ENCODE measurements around the gene GNG7. TPM values are rescaled to one million over a fixed set of nuclear protein-coding genes. Genes with fewer than 3 reads are reported as not detected.

The GNG7 gene
- total RNA-seq, 2 donors from 2014 or later, result 8.7 to 22.9 TPM

DNA sequence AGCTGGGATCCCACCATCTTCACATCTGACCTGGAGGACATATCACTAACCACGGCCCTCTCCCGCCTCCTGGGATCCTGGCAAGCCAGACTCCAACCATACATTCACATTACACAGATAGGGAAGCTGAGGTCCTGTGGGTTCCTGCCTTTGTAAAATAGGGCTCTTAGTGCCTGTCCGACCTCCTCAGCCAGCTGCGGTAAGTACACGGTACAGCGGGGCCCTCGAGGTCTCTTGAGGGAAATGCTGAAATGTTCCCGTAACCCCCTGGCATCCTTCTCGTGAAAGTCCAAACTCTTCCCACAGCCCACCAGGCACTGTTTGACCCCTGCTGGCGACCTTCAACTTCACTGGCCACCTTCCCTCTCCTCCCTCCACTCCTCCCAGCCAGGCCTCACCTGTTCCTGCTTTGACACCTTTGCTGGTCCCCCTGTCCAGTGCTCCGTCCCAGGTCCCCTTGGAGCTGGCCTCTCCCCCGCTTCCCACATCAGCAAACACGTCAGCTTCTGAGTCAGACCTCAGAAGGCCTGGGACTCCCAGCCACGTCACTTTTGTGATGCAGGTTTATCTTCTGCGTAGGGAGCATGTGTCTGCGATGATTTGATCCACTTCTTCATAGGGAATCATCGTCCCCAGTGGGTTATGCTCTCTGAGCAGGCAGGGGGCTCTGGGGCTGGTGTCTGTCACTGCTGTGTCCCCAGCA is 8.8 kb upstream of the GNG7 start:
- Histone ChIP-seq H3K27ac (no peak overlapping the region), H3K27me3 (replicated peaks; ENCODE audit: insufficient read depth) (no peaks in the 10 kb centered on the region), H3K36me3 (no peaks in the 10 kb centered on the region), H3K4me1 (replicated peaks) (no peaks in the 10 kb centered on the region), H3K4me3 (no peak overlapping the region), H3K9me3 (no peaks in the 10 kb centered on the region)
- DNase-seq (ENCODE audit: low spot score), result no peak
- TF ChIP-seq, protein P1, sequence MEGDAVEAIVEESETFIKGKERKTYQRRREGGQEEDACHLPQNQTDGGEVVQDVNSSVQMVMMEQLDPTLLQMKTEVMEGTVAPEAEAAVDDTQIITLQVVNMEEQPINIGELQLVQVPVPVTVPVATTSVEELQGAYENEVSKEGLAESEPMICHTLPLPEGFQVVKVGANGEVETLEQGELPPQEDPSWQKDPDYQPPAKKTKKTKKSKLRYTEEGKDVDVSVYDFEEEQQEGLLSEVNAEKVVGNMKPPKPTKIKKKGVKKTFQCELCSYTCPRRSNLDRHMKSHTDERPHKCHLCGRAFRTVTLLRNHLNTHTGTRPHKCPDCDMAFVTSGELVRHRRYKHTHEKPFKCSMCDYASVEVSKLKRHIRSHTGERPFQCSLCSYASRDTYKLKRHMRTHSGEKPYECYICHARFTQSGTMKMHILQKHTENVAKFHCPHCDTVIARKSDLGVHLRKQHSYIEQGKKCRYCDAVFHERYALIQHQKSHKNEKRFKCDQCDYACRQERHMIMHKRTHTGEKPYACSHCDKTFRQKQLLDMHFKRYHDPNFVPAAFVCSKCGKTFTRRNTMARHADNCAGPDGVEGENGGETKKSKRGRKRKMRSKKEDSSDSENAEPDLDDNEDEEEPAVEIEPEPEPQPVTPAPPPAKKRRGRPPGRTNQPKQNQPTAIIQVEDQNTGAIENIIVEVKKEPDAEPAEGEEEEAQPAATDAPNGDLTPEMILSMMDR (IDR thresholded peaks at IDR 0.05), result no peak
- TF ChIP-seq POLR2AphosphoS5 (IDR thresholded peaks at IDR 0.05) (no peak), POLR2A (IDR thresholded peaks at IDR 0.05) (no peak)
- WGBS, result 62% methylated on average over 16 of the region's 17 CpGs
- intact Hi-C loops (cut with DNase I), result no loop called here

DNA sequence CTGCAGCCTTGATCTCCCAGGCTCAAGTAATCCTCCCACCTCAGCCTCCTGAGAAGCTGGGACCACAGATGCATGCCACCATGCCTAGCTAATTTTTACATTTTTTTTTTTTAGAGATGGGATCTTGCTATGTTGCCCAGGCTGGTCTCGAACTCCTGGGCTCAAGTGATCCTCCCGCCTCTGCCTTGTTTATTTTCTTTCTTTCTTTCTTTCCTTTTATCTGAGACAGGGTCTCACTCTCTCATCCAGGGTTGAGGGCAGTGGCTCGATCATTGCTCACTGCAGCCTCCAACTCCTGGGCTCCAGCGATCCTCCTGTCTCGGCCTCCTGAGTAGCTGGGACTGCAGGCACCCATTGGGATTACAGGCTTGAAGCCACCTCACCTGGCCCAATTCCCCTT is 3.8 kb upstream of the GNG7 start:
- 92% methylated on average over 5 of the region's 5 CpGs for WGBS
- Histone ChIP-seq H3K27me3 (replicated peaks; ENCODE audit: insufficient read depth) (no peaks in the 10 kb centered on the region), H3K4me3 (no peak overlapping the region), H3K4me1 (replicated peaks) (peaks cover 6% of the 10 kb centered on the region), H3K9me3 (no peaks in the 10 kb centered on the region), H3K36me3 (no peaks in the 10 kb centered on the region), H3K27ac (no peak overlapping the region)
- DNase-seq (ENCODE audit: low spot score), result no peak
- TF ChIP-seq, protein P1 (IDR thresholded peaks at IDR 0.05), result no peak
- intact Hi-C loops (cut with DNase I), result no loop called here

DNA sequence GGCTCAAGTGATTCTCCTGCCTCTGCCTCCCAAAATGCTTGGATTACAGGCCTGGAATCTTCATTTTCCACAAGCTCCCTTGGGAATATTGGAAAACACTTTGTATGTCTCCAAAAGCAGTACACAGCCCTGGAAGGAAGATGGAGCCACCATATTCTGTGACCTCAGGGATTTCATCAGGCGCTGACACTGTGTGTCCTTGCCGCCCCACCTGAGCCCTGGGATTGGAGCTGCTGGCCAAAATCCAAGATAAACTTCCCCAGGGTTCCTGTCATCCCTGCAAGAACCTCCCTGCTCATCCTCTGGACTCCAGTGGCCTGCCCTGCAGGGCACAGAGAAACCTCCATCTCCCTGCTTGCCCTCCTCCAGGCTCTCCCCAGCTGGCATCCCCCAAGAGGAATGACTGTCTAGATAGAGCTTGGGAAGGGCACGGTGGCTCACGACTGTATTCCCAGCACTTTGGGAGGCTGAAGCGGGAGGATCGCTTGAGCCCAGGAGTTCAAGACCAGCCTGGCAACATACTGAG is 1.3 kb upstream of the GNG7 start:
- no peaks in the 10 kb centered on the region for H3K9me3 ChIP-seq
- H3K27ac ChIP-seq, result no peak overlapping the region
- no peaks in the 10 kb centered on the region for H3K27me3 ChIP-seq (replicated peaks; ENCODE audit: insufficient read depth)
- TF ChIP-seq, protein P1 (IDR thresholded peaks at IDR 0.05), result no peak
- TF ChIP-seq POLR2A (IDR thresholded peaks at IDR 0.05) (no peak), POLR2AphosphoS5 (IDR thresholded peaks at IDR 0.05) (no peak)
- H3K4me3 ChIP-seq, result no peak overlapping the region
- no peak for DNase-seq (ENCODE audit: low spot score)
- peaks cover 6% of the 10 kb centered on the region for H3K4me1 ChIP-seq (replicated peaks)
- 78% methylated on average over 5 of the region's 6 CpGs for whole genome bisulfite sequencing
- H3K36me3 ChIP-seq, result no peaks in the 10 kb centered on the region
- intact Hi-C loops (cut with DNase I), result loop anchor here (5.0 kb wide), 1 partner anchor 51 kb away; no protein-coding TSS in a partner anchor

DNA sequence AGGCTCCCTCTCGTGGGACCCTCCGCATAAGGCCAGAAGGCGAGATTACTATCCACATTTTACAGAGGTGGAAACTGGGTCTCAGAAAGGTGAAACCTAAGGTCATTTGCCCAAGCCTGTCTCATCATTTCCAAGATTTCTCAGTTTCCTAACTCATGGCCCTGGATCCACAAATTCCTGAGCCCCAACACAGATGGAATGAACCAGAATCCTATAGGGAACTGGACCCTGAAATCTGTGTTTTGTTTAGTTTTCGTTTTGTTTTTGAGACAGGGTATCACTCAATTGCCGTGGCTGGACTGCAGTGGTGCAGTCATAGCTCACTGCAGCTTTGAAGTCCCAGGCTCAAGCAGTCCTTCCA is 563 bp upstream of the GNG7 start:
- peaks cover 6% of the 10 kb centered on the region for H3K4me1 ChIP-seq (replicated peaks)
- H3K4me3 ChIP-seq, result peak overlapping the region; percentile 53 to 73
- no peaks in the 10 kb centered on the region for H3K9me3 ChIP-seq
- TF ChIP-seq POLR2A (IDR thresholded peaks at IDR 0.05), result no peak
- TF ChIP-seq, protein P1 (IDR thresholded peaks at IDR 0.05), result no peak
- no peak overlapping the region for H3K27ac ChIP-seq
- no peaks in the 10 kb centered on the region for H3K27me3 ChIP-seq (replicated peaks; ENCODE audit: insufficient read depth)
- intact Hi-C loops (cut with DNase I), result loop anchor here (5.0 kb wide), 1 partner anchor 51 kb away; no protein-coding TSS in a partner anchor
- no peak for DNase-seq (ENCODE audit: low spot score)
- whole genome bisulfite sequencing, result 81% methylated on average over 5 of the region's 5 CpGs
- no peaks in the 10 kb centered on the region for H3K36me3 ChIP-seq
